GM19238 (cell line): ENCODE results near the gene RBM23.
A peak's percentile ranks its signal among the peaks of the same experiment; 100 is the strongest.
"Not testable (repeated sequence)": the region's sequence is repeated elsewhere in the genome, so short reads cannot be mapped to it uniquely, and the experiment has no call there.

Experiments used
- DNase-seq: peaks from one replicate; pipeline ENCODE4 v3.0.0; 2011; ENCODE audit warnings: low spot score; ENCODE audit not compliant: insufficient read length

RBM23 gene

GRCh38 chr14:22919601-22919921 is 612 bp upstream of the RBM23 start:
- DNase-seq = no peak

GRCh38 chr14:22915886-22916521 is 2.9 kb downstream of the RBM23 start:
- DNase-seq = no peak

- DNase-seq = not testable (repeated sequence)
Measured at GRCh38 chr14:22914836-22915235, 4.1 kb downstream of the RBM23 start.

GRCh38 chr14:22910916-22911315 is 8.0 kb downstream of the RBM23 start:
- DNase-seq = no peak

GRCh38 chr14:22908601-22909000 is 10.3 kb downstream of the RBM23 start:
- no peak for DNase-seq

- no peak for DNase-seq
Measured at GRCh38 chr14:22907429-22907828, 11.5 kb downstream of the RBM23 start.

- no peak for DNase-seq
Measured at GRCh38 chr14:22906073-22906472, 12.9 kb downstream of the RBM23 start.

GRCh38 chr14:22905627-22906026 is 13.3 kb downstream of the RBM23 start:
- no peak for DNase-seq

GRCh38 chr14:22903742-22904087 is 15.2 kb downstream of the RBM23 start:
- no peak for DNase-seq

- DNase-seq = no peak
Measured at GRCh38 chr14:22901799-22902198, 17.1 kb downstream of the RBM23 start.

GRCh38 chr14:22900081-22900799 is 18.7 kb downstream of the RBM23 start:
- DNase-seq = peak; percentile 36

GRCh38 chr14:22898302-22899090 is 20.5 kb downstream of the RBM23 start:
- no peak for DNase-seq

GRCh38 chr14:22897357-22897756 is 21.6 kb downstream of the RBM23 start:
- DNase-seq = no peak

GRCh38 chr14:22896760-22897159 is 22.2 kb downstream of the RBM23 start:
- no peak for DNase-seq

GRCh38 chr14:22896356-22896755 is 22.6 kb downstream of the RBM23 start:
- no peak for DNase-seq

- DNase-seq = no peak
Measured at GRCh38 chr14:22895402-22895801, 23.5 kb downstream of the RBM23 start.

GRCh38 chr14:22893706-22894105 is 25.2 kb downstream of the RBM23 start:
- no peak for DNase-seq

- no peak for DNase-seq
Measured at GRCh38 chr14:22892488-22892887, 26.5 kb downstream of the RBM23 start.

GRCh38 chr14:22890416-22890815 is 28.5 kb downstream of the RBM23 start:
- no peak for DNase-seq

- no peak for DNase-seq
Measured at GRCh38 chr14:22888662-22889061, 30.3 kb downstream of the RBM23 start.

- DNase-seq = peak; percentile 55
Measured at GRCh38 chr14:22887990-22888378, 31.0 kb downstream of the RBM23 start.

GRCh38 chr14:22887260-22887989 is 31.5 kb downstream of the RBM23 start:
- DNase-seq = peak; percentile 54
